OCI-LY1 (cell line): Measurements from ENCODE around the gene RASGRF1.

Source experiments
- EZH2 ChIP-seq: fragments of 200-600 bp; sonication (generic), shearing (Covaris generic); IDR thresholded peaks from 2 replicates; pipeline ENCODE4 v1.8.0; 2017; ENCODE audit warnings: borderline replicate concordance, mixed run types, mild to moderate bottlenecking, antibody characterized with exemption, low read length, moderate library complexity, mixed read lengths
- TF ChIP-seq, protein P1 (sequence below): fragments of 200-600 bp; sonication (generic), shearing (Covaris generic); IDR thresholded peaks from 2 replicates; pipeline ENCODE4 v1.5.1; 2017; ENCODE audit warnings: mild to moderate bottlenecking, antibody characterized with exemption, low read length, moderate library complexity, mixed read lengths

DNA sequence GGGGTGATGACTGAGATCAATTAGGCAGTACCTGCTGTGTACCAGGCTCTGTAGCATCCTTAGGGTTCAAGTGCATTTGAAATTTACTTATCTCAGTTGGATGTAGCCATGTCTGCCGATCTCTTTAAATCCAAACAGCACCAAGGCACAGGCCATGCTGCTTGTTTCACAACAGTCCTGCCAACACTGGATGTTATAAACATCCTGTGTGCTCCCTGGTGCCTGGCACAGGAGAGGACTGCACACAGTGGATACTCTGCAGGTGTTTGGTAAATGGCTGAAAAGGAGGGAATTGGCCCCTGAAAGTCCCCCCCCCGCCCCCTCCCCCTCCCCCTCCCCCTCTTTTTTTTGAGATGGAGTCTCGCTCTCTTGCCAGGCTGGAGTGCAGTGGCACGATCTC is 172.7 kb downstream of the RASGRF1 start:
- TF ChIP-seq, protein P1, sequence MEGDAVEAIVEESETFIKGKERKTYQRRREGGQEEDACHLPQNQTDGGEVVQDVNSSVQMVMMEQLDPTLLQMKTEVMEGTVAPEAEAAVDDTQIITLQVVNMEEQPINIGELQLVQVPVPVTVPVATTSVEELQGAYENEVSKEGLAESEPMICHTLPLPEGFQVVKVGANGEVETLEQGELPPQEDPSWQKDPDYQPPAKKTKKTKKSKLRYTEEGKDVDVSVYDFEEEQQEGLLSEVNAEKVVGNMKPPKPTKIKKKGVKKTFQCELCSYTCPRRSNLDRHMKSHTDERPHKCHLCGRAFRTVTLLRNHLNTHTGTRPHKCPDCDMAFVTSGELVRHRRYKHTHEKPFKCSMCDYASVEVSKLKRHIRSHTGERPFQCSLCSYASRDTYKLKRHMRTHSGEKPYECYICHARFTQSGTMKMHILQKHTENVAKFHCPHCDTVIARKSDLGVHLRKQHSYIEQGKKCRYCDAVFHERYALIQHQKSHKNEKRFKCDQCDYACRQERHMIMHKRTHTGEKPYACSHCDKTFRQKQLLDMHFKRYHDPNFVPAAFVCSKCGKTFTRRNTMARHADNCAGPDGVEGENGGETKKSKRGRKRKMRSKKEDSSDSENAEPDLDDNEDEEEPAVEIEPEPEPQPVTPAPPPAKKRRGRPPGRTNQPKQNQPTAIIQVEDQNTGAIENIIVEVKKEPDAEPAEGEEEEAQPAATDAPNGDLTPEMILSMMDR: no peak
- TF ChIP-seq EZH2: no peak
